Kidney capillary endothelial cell (primary cell): ENCODE measurements around the gene MAST3.
"Not testable (repeated sequence)": the region's sequence is repeated elsewhere in the genome, so short reads cannot be mapped to it uniquely, and the experiment has no call there.

Experiments used
- DNase-seq: peaks from one replicate; pipeline ENCODE4 v3.0.0-alpha.2; 2018; ENCODE audit warnings: low spot score

Gene MAST3

GRCh38 chr19:18086590-18087138 lies 10.9 kb upstream of the MAST3 start, which contains the start of gene IL12RB1:
Gene IL12RB1, minus strand, starts transcription at chr19:18086934. Its CDS starts 111 bp downstream, at chr19:18086823.
- DNase-seq, result no peak

GRCh38 chr19:18089096-18089541 lies 8.5 kb upstream of the MAST3 start:
- not testable (repeated sequence) for DNase-seq

GRCh38 chr19:18089726-18090125 lies 7.9 kb upstream of the MAST3 start:
- no peak for DNase-seq

- no peak for DNase-seq
Measured at GRCh38 chr19:18090545-18091216, 6.9 kb upstream of the MAST3 start.

- no peak for DNase-seq
Measured at GRCh38 chr19:18091217-18091608, 6.4 kb upstream of the MAST3 start.

GRCh38 chr19:18093439-18094161 lies 4.0 kb upstream of the MAST3 start:
- no peak for DNase-seq

- no peak for DNase-seq
Measured at GRCh38 chr19:18096258-18096657, 1.3 kb upstream of the MAST3 start.

- DNase-seq, result no peak
Measured at GRCh38 chr19:18097993-18098890, 664 bp downstream of the MAST3 start.

GRCh38 chr19:18098891-18099622 lies 1.5 kb downstream of the MAST3 start:
- no peak for DNase-seq

GRCh38 chr19:18099623-18099995 lies 2.0 kb downstream of the MAST3 start:
- DNase-seq, result no peak

- no peak for DNase-seq
Measured at GRCh38 chr19:18100710-18101109, 3.1 kb downstream of the MAST3 start.

GRCh38 chr19:18101268-18101667 lies 3.7 kb downstream of the MAST3 start:
- no peak for DNase-seq

GRCh38 chr19:18102916-18103542 lies 5.5 kb downstream of the MAST3 start:
- DNase-seq, result no peak

GRCh38 chr19:18104793-18105131 lies 7.2 kb downstream of the MAST3 start:
- no peak for DNase-seq

- DNase-seq, result not testable (repeated sequence)
Measured at GRCh38 chr19:18105259-18105658, 7.7 kb downstream of the MAST3 start.

GRCh38 chr19:18107235-18107634 lies 9.7 kb downstream of the MAST3 start:
- no peak for DNase-seq

GRCh38 chr19:18108897-18109296 lies 11.3 kb downstream of the MAST3 start:
- no peak for DNase-seq

GRCh38 chr19:18109341-18109732 lies 11.8 kb downstream of the MAST3 start:
- no peak for DNase-seq

- DNase-seq, result no peak
Measured at GRCh38 chr19:18109733-18110608, 12.4 kb downstream of the MAST3 start.

- no peak for DNase-seq
Measured at GRCh38 chr19:18110609-18111232, 13.1 kb downstream of the MAST3 start.
